A549 (cell line): ENCODE data around the gene SH2D4B.
"Not testable (repeated sequence)": the region's sequence is repeated elsewhere in the genome, so short reads cannot be mapped to it uniquely, and the experiment has no call there.

ENCODE experiments used
- CHD4 ChIP-seq: fragments of 200-600 bp; sonication (generic); IDR thresholded peaks from 2 replicates; pipeline ENCODE4 v1.6.1; 2016; ENCODE audit warnings: antibody characterized with exemption, mild to moderate bottlenecking, borderline replicate concordance
- POLR2A ChIP-seq: IDR thresholded peaks from 2 replicates; pipeline ENCODE4 v1.6.1; 2012; ENCODE audit warnings: mild to moderate bottlenecking, low read length
- SREBF2 ChIP-seq: fragments of 450-650 bp; IDR thresholded peaks from 2 replicates; pipeline ENCODE4 v1.6.1; 2014; ENCODE audit warnings: mild to moderate bottlenecking, moderate library complexity
- TF ChIP-seq, protein P1 (sequence below): fragments of >200 bp; sonication (Bioruptor Twin); formaldehyde crosslinking; IDR thresholded peaks from 3 replicates; pipeline ENCODE4 v1.5.1; 2016
- TF ChIP-seq, protein P2 (sequence below): IDR thresholded peaks from 2 replicates; pipeline ENCODE4 v1.6.1; 2012

DNA sequence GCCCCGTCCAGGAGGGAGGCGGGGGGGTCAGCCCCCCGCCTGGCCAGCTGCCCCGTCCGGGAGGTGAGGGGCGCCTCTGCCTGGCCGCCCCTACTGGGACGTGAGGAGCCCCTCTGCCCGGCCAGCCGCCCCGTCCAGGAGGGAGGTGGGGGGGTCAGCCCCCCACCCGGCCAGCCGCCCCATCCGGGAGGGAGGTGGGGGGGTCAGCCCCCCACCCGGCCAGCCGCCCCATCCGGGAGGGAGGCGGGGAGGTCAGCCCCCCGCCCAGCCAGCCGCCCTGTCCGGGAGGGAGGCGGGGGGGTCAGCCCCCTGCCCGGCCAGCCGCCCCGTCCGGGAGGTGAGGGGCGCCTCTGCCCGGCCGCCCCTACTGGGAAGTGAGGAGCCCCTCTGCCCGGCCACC lies 3.1 kb upstream of the SH2D4B start:
- TF ChIP-seq, protein P1, sequence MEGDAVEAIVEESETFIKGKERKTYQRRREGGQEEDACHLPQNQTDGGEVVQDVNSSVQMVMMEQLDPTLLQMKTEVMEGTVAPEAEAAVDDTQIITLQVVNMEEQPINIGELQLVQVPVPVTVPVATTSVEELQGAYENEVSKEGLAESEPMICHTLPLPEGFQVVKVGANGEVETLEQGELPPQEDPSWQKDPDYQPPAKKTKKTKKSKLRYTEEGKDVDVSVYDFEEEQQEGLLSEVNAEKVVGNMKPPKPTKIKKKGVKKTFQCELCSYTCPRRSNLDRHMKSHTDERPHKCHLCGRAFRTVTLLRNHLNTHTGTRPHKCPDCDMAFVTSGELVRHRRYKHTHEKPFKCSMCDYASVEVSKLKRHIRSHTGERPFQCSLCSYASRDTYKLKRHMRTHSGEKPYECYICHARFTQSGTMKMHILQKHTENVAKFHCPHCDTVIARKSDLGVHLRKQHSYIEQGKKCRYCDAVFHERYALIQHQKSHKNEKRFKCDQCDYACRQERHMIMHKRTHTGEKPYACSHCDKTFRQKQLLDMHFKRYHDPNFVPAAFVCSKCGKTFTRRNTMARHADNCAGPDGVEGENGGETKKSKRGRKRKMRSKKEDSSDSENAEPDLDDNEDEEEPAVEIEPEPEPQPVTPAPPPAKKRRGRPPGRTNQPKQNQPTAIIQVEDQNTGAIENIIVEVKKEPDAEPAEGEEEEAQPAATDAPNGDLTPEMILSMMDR: not testable (repeated sequence)
- TF ChIP-seq, protein P2, sequence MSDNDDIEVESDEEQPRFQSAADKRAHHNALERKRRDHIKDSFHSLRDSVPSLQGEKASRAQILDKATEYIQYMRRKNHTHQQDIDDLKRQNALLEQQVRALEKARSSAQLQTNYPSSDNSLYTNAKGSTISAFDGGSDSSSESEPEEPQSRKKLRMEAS: not testable (repeated sequence)
- not testable (repeated sequence) for TF ChIP-seq SREBF2, CHD4, POLR2A
